ENCODE data around the gene EIF4B. TPM values are rescaled to one million over a fixed set of nuclear protein-coding genes. Genes with fewer than 3 reads are reported as not detected.

Gene EIF4B
- polyA plus RNA-seq, 3 donors: 526 to 581 (median 533) TPM

Other genes starting within 250 kb of the EIF4B start
- not detected for gene KRT76, start 229.1 kb upstream of the EIF4B start, polyA plus RNA-seq (ENCODE audit: insufficient read length in 3 of 3)
- not detected for gene KRT3, start 210.3 kb upstream of the EIF4B start, polyA plus RNA-seq (ENCODE audit: insufficient read length in 3 of 3)
- gene KRT4, start 192.3 kb upstream of the EIF4B start, polyA plus RNA-seq (ENCODE audit: insufficient read length in 3 of 3): 1 to 10 TPM in 1 of 3 donors, under 1 TPM in 2; 0.35 to 1.1 (median 0.54) TPM
- not detected for gene KRT79, start 172.1 kb upstream of the EIF4B start, polyA plus RNA-seq (ENCODE audit: insufficient read length in 3 of 3)
- gene KRT78, start 157.5 kb upstream of the EIF4B start, polyA plus RNA-seq (ENCODE audit: insufficient read length in 3 of 3): not detected
- 100 to 1,000 TPM; 214 to 309 (median 270) TPM for gene KRT8, start 101.4 kb upstream of the EIF4B start, polyA plus RNA-seq (ENCODE audit: insufficient read length in 3 of 3)
- gene KRT18, start 57.3 kb upstream of the EIF4B start, polyA plus RNA-seq (ENCODE audit: insufficient read length in 3 of 3): 100 to 1,000 TPM; 155 to 179 (median 172) TPM
- 10 to 100 TPM; 66.1 to 78.2 (median 76.8) TPM for gene TNS2, start 43.6 kb downstream of the EIF4B start, polyA plus RNA-seq (ENCODE audit: insufficient read length in 3 of 3)
- gene SPRYD3, start 72.9 kb downstream of the EIF4B start, polyA plus RNA-seq (ENCODE audit: insufficient read length in 3 of 3): 10 to 100 TPM; 17.1 to 19.2 (median 18.0) TPM
- gene IGFBP6, start 91.2 kb downstream of the EIF4B start, polyA plus RNA-seq (ENCODE audit: insufficient read length in 3 of 3): 10 to 100 TPM; 12.2 to 12.8 (median 12.4) TPM
- gene SOAT2, start 97.0 kb downstream of the EIF4B start, polyA plus RNA-seq (ENCODE audit: insufficient read length in 3 of 3): 1 to 10 TPM; 1.2 to 1.6 (median 1.4) TPM
- 10 to 100 TPM; 75.1 to 81.8 (median 78.8) TPM for gene ZNF740, start 174.3 kb downstream of the EIF4B start, polyA plus RNA-seq (ENCODE audit: insufficient read length in 3 of 3)
- gene CSAD, start 174.5 kb downstream of the EIF4B start, polyA plus RNA-seq (ENCODE audit: insufficient read length in 3 of 3): 10 to 100 TPM; 28.9 to 34.0 (median 31.1) TPM
- gene ITGB7, start 200.8 kb downstream of the EIF4B start, polyA plus RNA-seq (ENCODE audit: insufficient read length in 3 of 3): 1 to 10 TPM in 1 of 3 donors, under 1 TPM in 2; 0.88 to 1.3 (median 0.96) TPM
- 10 to 100 TPM; 28.1 to 33.5 (median 32.3) TPM for gene RARG, start 225.8 kb downstream of the EIF4B start, polyA plus RNA-seq (ENCODE audit: insufficient read length in 3 of 3)